ENCODE data around the gene NCK1. TPM values are rescaled to one million over a fixed set of nuclear protein-coding genes. Genes with fewer than 3 reads are reported as not detected.

Gene NCK1
- total and polyA plus RNA-seq, 2 experiments from 2014 or later: 28.4 to 28.7 TPM

DNA sequence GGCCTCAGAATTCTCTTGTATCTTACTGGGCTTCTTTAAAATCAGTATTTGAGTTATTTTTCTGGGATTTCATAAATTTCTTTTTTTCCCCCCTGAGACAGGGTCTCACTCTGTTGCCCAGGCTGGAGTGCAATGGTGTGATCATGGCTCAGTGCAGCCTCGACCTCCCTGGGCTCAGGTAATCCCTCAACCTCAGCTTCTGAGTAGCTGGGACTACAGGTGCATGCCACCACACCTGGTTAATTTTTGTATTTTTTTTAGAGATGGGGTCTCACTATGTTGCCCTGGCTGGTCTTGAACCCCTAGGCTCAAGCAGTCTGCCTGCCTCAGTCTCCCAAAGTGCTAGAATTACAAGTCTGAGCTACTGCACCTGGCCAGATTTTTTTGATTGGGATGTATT is 43.5 kb downstream of the NCK1 start:
- H3K4me1 Mint-ChIP-seq: peaks cover 54% of the 10 kb centered on the region
- H3K4me1 ChIP-seq (ENCODE audit: insufficient read depth): peaks cover 41% of the 10 kb centered on the region

GRCh38 chr3:136906725-136907124 is 44.7 kb downstream of the NCK1 start:
- Mint-ChIP-seq H3K36me3 (ENCODE audit: low read depth) (no peaks in the 10 kb centered on the region; the same call in 2 of the 3 replicates), H3K4me3 (no peak overlapping the region), H3K4me1 (peaks cover 54% of the 10 kb centered on the region), H3K27ac (no peak overlapping the region), H3K9me3 (no peaks in the 10 kb centered on the region), H3K27me3 (ENCODE audit: insufficient read depth, low read depth, poor library complexity) (peaks cover 7% of the 10 kb centered on the region)
- Histone ChIP-seq H3K27ac (ENCODE audit: low read depth) (no peak overlapping the region), H3K27me3 (ENCODE audit: insufficient read depth) (no peaks in the 10 kb centered on the region), H3K4me1 (ENCODE audit: insufficient read depth) (peaks cover 29% of the 10 kb centered on the region), H3K4me3 (no peak overlapping the region), H3F3A (replicated peaks; ENCODE audit: low read depth) (no peaks in the 10 kb centered on the region), H3K79me2 (replicated peaks; ENCODE audit: insufficient read depth) (peaks cover 100% of the 10 kb centered on the region), H3K36me3 (ENCODE audit: insufficient read depth) (no peaks in the 10 kb centered on the region), H4K20me1 (replicated peaks; ENCODE audit: insufficient read depth) (peaks cover 26% of the 10 kb centered on the region), H3K9me2 (ENCODE audit: insufficient read depth) (no peaks in the 10 kb centered on the region), H3K4me2 (no peak overlapping the region), H2AFZ (no peak overlapping the region)
- TF ChIP-seq NANOG (IDR thresholded peaks at IDR 0.05; ENCODE audit: borderline replicate concordance): no peak
- no peak for TF ChIP-seq STAT1 (IDR thresholded peaks at IDR 0.05; ENCODE audit: unreplicated experiment)
- TF ChIP-seq JUNB (IDR thresholded peaks at IDR 0.05; ENCODE audit: unreplicated experiment): no peak
- TF ChIP-seq, protein P1, sequence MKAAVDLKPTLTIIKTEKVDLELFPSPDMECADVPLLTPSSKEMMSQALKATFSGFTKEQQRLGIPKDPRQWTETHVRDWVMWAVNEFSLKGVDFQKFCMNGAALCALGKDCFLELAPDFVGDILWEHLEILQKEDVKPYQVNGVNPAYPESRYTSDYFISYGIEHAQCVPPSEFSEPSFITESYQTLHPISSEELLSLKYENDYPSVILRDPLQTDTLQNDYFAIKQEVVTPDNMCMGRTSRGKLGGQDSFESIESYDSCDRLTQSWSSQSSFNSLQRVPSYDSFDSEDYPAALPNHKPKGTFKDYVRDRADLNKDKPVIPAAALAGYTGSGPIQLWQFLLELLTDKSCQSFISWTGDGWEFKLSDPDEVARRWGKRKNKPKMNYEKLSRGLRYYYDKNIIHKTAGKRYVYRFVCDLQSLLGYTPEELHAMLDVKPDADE (IDR thresholded peaks at IDR 0.05): no peak
- no peak for TF ChIP-seq ZNF331 (CRISPR knock-in tag; IDR thresholded peaks at IDR 0.05; ENCODE audit: low read depth)
- TF ChIP-seq, protein P2, sequence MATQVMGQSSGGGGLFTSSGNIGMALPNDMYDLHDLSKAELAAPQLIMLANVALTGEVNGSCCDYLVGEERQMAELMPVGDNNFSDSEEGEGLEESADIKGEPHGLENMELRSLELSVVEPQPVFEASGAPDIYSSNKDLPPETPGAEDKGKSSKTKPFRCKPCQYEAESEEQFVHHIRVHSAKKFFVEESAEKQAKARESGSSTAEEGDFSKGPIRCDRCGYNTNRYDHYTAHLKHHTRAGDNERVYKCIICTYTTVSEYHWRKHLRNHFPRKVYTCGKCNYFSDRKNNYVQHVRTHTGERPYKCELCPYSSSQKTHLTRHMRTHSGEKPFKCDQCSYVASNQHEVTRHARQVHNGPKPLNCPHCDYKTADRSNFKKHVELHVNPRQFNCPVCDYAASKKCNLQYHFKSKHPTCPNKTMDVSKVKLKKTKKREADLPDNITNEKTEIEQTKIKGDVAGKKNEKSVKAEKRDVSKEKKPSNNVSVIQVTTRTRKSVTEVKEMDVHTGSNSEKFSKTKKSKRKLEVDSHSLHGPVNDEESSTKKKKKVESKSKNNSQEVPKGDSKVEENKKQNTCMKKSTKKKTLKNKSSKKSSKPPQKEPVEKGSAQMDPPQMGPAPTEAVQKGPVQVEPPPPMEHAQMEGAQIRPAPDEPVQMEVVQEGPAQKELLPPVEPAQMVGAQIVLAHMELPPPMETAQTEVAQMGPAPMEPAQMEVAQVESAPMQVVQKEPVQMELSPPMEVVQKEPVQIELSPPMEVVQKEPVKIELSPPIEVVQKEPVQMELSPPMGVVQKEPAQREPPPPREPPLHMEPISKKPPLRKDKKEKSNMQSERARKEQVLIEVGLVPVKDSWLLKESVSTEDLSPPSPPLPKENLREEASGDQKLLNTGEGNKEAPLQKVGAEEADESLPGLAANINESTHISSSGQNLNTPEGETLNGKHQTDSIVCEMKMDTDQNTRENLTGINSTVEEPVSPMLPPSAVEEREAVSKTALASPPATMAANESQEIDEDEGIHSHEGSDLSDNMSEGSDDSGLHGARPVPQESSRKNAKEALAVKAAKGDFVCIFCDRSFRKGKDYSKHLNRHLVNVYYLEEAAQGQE (IDR thresholded peaks at IDR 0.05; ENCODE audit: unreplicated experiment): no peak
- TF ChIP-seq POLR2AphosphoS5 (IDR thresholded peaks at IDR 0.05; ENCODE audit: low read depth): no peak
- TF ChIP-seq ZNF114 (CRISPR knock-in tag; IDR thresholded peaks at IDR 0.05): no peak
- ATAC-seq (peak; percentile 68), DNase-seq (ENCODE audit: low spot score) (no peak)

More for the DNA sequence above, 43.5 kb downstream of the NCK1 start:
- peaks cover 100% of the 10 kb centered on the region for H3K79me2 ChIP-seq (replicated peaks; ENCODE audit: insufficient read depth)
- peaks cover 1% of the 10 kb centered on the region; the same call in 2 of the 3 replicates for H3K36me3 Mint-ChIP-seq (ENCODE audit: low read depth)
- DNase-seq (ENCODE audit: low spot score) (no peak), ATAC-seq (no peak)
- no peak for TF ChIP-seq EZH2 (IDR thresholded peaks at IDR 0.05; ENCODE audit: low read depth, unreplicated experiment)
- TF ChIP-seq, protein P2 (IDR thresholded peaks at IDR 0.05; ENCODE audit: unreplicated experiment): no peak
- no peaks in the 10 kb centered on the region for H3K9me3 Mint-ChIP-seq
- no peak overlapping the region for H3K4me3 ChIP-seq
- peaks cover 26% of the 10 kb centered on the region for H4K20me1 ChIP-seq (replicated peaks; ENCODE audit: insufficient read depth)
- H3K36me3 ChIP-seq (ENCODE audit: insufficient read depth): no peaks in the 10 kb centered on the region
- H3K4me3 Mint-ChIP-seq: no peak overlapping the region; the same call in 2 of the 3 replicates
- H3K27ac ChIP-seq (ENCODE audit: low read depth): no peak overlapping the region
- H3K27me3 Mint-ChIP-seq (ENCODE audit: insufficient read depth, low read depth, poor library complexity): peaks cover 7% of the 10 kb centered on the region
- H2AFZ ChIP-seq: no peak overlapping the region
- no peak overlapping the region for H3K27ac Mint-ChIP-seq
- no peak overlapping the region for H3K4me2 ChIP-seq
- no peaks in the 10 kb centered on the region for H3F3A ChIP-seq (replicated peaks; ENCODE audit: low read depth)
- no peaks in the 10 kb centered on the region for H3K27me3 ChIP-seq (ENCODE audit: insufficient read depth)
- H3K9me2 ChIP-seq (ENCODE audit: insufficient read depth): no peaks in the 10 kb centered on the region
